ENCODE measurements around the gene CT45A10. TPM values are rescaled to one million over a fixed set of nuclear protein-coding genes. Genes with fewer than 3 reads are reported as not detected.

The CT45A10 gene
- total RNA-seq, 1 donor from 2014 or later, result not detected

Other genes starting within 250 kb of the CT45A10 start
- not detected in 3 replicates for gene CT45A1, start 179.8 kb downstream of the CT45A10 start, total RNA-seq
- gene CT45A3, start 125.3 kb downstream of the CT45A10 start, total RNA-seq, result not detected in 3 replicates
- not detected in 3 replicates for gene CT45A5, start 107.9 kb downstream of the CT45A10 start, total RNA-seq
- gene CT45A6, start 90.7 kb downstream of the CT45A10 start, total RNA-seq, result not detected in 3 replicates
- gene CT45A2, start 73.4 kb downstream of the CT45A10 start, total RNA-seq, result not detected in 3 replicates
- gene CT45A7, start 56.2 kb downstream of the CT45A10 start, total RNA-seq, result not detected in 3 replicates
- not detected in 3 replicates for gene CT45A8, start 38.9 kb downstream of the CT45A10 start, total RNA-seq
- not detected in 3 replicates for gene CT45A9, start 21.6 kb downstream of the CT45A10 start, total RNA-seq
- not detected in 3 replicates for gene SAGE1, start 272 bp upstream of the CT45A10 start, total RNA-seq
- 16.7 to 17.6 TPM (median 16.9 TPM) in 3 replicates for gene MMGT1, start 80.5 kb upstream of the CT45A10 start, total RNA-seq
- gene SLC9A6, start 92.0 kb upstream of the CT45A10 start, total RNA-seq, result 14.1 to 16.5 TPM (median 14.6 TPM) in 3 replicates